Neural cell (in vitro differentiated cells): ENCODE results near the gene EFCAB11. TPM values are rescaled to one million over a fixed set of nuclear protein-coding genes. Genes with fewer than 3 reads are reported as not detected.

Source experiments
- H2AFZ ChIP-seq: fragments of 200-600, 300-800 bp; sonication (generic), shearing (Covaris generic); 2 replicates; pipeline ENCODE4 v1.6.0; 2014; ENCODE audit warnings: low read depth, mild to moderate bottlenecking, antibody characterized with exemption, low read length, moderate library complexity
- H3F3A ChIP-seq: fragments of 200-600 bp; shearing (Covaris generic); 2 replicates; pipeline ENCODE4 v1.6.1; 2016; ENCODE audit warnings: mild to moderate bottlenecking, moderate library complexity, mixed read lengths, antibody characterized with exemption, low read length; ENCODE audit not compliant: insufficient read depth, poor library complexity, severe bottlenecking
- H3K27ac ChIP-seq: fragments of 200-600, 300-800 bp; sonication (generic), shearing (Covaris generic); 2 replicates; pipeline ENCODE4 v1.5.1; 2014; ENCODE audit warnings: mild to moderate bottlenecking, low read length, moderate library complexity
- H3K27me3 ChIP-seq: fragments of 300-800, 200-600 bp; sonication (generic), shearing (Covaris generic); 2 replicates; pipeline ENCODE4 v1.6.0; 2014; ENCODE audit warnings: mild to moderate bottlenecking, low read depth, low read length, moderate library complexity; ENCODE audit not compliant: insufficient read depth
- H3K36me3 ChIP-seq: fragments of 300-800, 200-600 bp; sonication (generic), shearing (Covaris generic); 2 replicates; pipeline ENCODE4 v1.5.1; 2014; ENCODE audit warnings: mild to moderate bottlenecking, antibody characterized with exemption, low read length, moderate library complexity; ENCODE audit not compliant: insufficient read depth
- H3K4me2 ChIP-seq: fragments of 300-800, 200-600 bp; sonication (generic), shearing (Covaris generic); 2 replicates; pipeline ENCODE4 v1.6.0; 2014; ENCODE audit warnings: mild to moderate bottlenecking, low read length
- H3K4me3 ChIP-seq: fragments of 300-800, 200-600 bp; sonication (generic), shearing (Covaris generic); 2 replicates; pipeline ENCODE4 v1.5.1; 2014; ENCODE audit warnings: mild to moderate bottlenecking, low read length, moderate library complexity
- H3K79me2 ChIP-seq: fragments of 200-600 bp; shearing (Covaris generic); replicated peaks from 2 replicates; pipeline ENCODE4 v1.6.0; 2014; ENCODE audit warnings: mild to moderate bottlenecking, low read length, moderate library complexity; ENCODE audit not compliant: insufficient read depth
- H3K9ac ChIP-seq: fragments of 300-800, 200-600 bp; sonication (generic), shearing (Covaris generic); 2 replicates; pipeline ENCODE4 v1.6.1; 2016; ENCODE audit warnings: mild to moderate bottlenecking, low read length, mixed read lengths
- H3K9me2 ChIP-seq: fragments of 200-600 bp; shearing (Covaris generic); 2 replicates; pipeline ENCODE4 v1.6.1; 2016; ENCODE audit warnings: mild to moderate bottlenecking, low read length, mixed read lengths; ENCODE audit not compliant: insufficient read depth
- H3K9me3 ChIP-seq: fragments of 200-600, 300-800 bp; sonication (generic), shearing (Covaris generic); 2 replicates; pipeline ENCODE4 v1.6.1; 2016; ENCODE audit warnings: mild to moderate bottlenecking, mixed run types, low read length, moderate library complexity, mixed read lengths
- H4K20me1 ChIP-seq: fragments of 200-600 bp; shearing (Covaris generic); 2 replicates; pipeline ENCODE4 v1.6.1; 2016; ENCODE audit warnings: mild to moderate bottlenecking, mixed run types; ENCODE audit not compliant: insufficient read depth
- EP300 ChIP-seq: fragments of 450-650 bp; conservative IDR thresholded peaks from 2 replicates; pipeline ENCODE4 v1.6.1; 2014; ENCODE audit warnings: antibody characterized with exemption, mild to moderate bottlenecking, moderate library complexity; ENCODE audit not compliant: poor library complexity, severe bottlenecking
- EZH2 ChIP-seq: fragments of 200-600, 300-800 bp; shearing (Covaris generic), sonication (generic); IDR thresholded peaks from 2 replicates; pipeline ENCODE4 v1.6.1; 2014; ENCODE audit warnings: antibody characterized with exemption, low read length, borderline replicate concordance, mild to moderate bottlenecking; ENCODE audit not compliant: insufficient read depth, poor library complexity, severe bottlenecking
- MXI1 ChIP-seq: fragments of 450-650 bp; conservative IDR thresholded peaks from 2 replicates; pipeline ENCODE4 v1.6.1; 2014; ENCODE audit warnings: antibody characterized with exemption, mild to moderate bottlenecking; ENCODE audit not compliant: poor library complexity, severe bottlenecking
- POLR2AphosphoS5 ChIP-seq: IDR thresholded peaks from 2 replicates; pipeline ENCODE4 v1.6.1; 2012
- RAD21 ChIP-seq: fragments of 450-650 bp; conservative IDR thresholded peaks from 2 replicates; pipeline ENCODE4 v1.6.1; 2014; ENCODE audit warnings: antibody characterized with exemption, mild to moderate bottlenecking, moderate library complexity
- REST ChIP-seq: IDR thresholded peaks from 2 replicates; pipeline ENCODE4 v1.6.1; 2012; ENCODE audit warnings: borderline replicate concordance
- SMC3 ChIP-seq: fragments of 450-650 bp; conservative IDR thresholded peaks from 2 replicates; pipeline ENCODE4 v1.6.1; 2014; ENCODE audit warnings: antibody characterized with exemption, mild to moderate bottlenecking, moderate library complexity; ENCODE audit not compliant: poor library complexity
- TAF1 ChIP-seq: IDR thresholded peaks from 2 replicates; pipeline ENCODE4 v1.6.1; 2012; ENCODE audit warnings: low read depth
- polyA plus RNA-seq: library from polyadenylated mRNA; depleted of rRNA; stranded (reverse); fragments of >200 nt; gene quantifications from 2 replicates; pipeline ENCODE4 v1.2.3, GENCODE V29; 2014
- TF ChIP-seq, protein P1 (sequence below): fragments of 450-650 bp; IDR thresholded peaks from 2 replicates; pipeline ENCODE4 v1.5.1; 2014; ENCODE audit warnings: antibody characterized with exemption, mild to moderate bottlenecking, moderate library complexity; ENCODE audit not compliant: poor library complexity, severe bottlenecking

EFCAB11 gene
- polyA plus RNA-seq, 1 donor from 2014 or later, result 7.9 TPM

GRCh38 chr14:89746654-89747053 is 207.9 kb downstream of the EFCAB11 start:
- Histone ChIP-seq H3K9ac (no peak overlapping the region), H2AFZ (no peak overlapping the region), H3K36me3 (no peaks in the 10 kb centered on the region), H3F3A (no peaks in the 10 kb centered on the region), H3K27ac (peak overlapping the region; percentile 68), H3K4me2 (no peak overlapping the region), H4K20me1 (no peaks in the 10 kb centered on the region), H3K9me3 (peaks cover 3% of the 10 kb centered on the region), H3K4me3 (peak overlapping the region; percentile 40), H3K9me2 (no peaks in the 10 kb centered on the region), H3K27me3 (no peaks in the 10 kb centered on the region), H3K79me2 (no peaks in the 10 kb centered on the region)
- TF ChIP-seq POLR2AphosphoS5 (no peak), REST (no peak), EZH2 (no peak), EP300 (no peak), MXI1 (no peak)

DNA sequence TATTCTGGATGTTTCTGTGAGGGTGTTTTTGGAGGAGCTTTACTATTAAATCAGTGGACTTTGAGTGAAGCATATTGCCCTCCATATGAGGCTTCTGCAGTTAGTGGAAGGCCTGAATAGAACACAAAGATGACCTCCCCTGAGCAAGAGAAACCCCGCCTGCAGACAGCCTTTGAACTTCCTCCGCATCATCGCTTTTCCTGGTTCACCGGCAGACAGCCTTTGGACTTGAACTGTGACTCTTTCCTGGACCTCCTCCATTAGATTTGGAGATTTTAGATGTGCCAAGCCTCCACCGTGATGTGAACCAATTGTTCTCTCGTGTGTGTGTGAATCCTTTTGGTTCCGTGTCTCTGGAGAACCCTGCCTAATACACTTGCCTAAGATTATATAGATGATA is 208.4 kb downstream of the EFCAB11 start:
- peak overlapping the region; percentile 40 for H3K4me3 ChIP-seq
- TF ChIP-seq RAD21, result no peak
- no peak for TF ChIP-seq TAF1
- TF ChIP-seq, protein P1, sequence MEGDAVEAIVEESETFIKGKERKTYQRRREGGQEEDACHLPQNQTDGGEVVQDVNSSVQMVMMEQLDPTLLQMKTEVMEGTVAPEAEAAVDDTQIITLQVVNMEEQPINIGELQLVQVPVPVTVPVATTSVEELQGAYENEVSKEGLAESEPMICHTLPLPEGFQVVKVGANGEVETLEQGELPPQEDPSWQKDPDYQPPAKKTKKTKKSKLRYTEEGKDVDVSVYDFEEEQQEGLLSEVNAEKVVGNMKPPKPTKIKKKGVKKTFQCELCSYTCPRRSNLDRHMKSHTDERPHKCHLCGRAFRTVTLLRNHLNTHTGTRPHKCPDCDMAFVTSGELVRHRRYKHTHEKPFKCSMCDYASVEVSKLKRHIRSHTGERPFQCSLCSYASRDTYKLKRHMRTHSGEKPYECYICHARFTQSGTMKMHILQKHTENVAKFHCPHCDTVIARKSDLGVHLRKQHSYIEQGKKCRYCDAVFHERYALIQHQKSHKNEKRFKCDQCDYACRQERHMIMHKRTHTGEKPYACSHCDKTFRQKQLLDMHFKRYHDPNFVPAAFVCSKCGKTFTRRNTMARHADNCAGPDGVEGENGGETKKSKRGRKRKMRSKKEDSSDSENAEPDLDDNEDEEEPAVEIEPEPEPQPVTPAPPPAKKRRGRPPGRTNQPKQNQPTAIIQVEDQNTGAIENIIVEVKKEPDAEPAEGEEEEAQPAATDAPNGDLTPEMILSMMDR, result no peak
- TF ChIP-seq MXI1, result no peak
- no peak for TF ChIP-seq EP300
- no peak for TF ChIP-seq EZH2
- TF ChIP-seq SMC3, result no peak
- no peak for TF ChIP-seq POLR2AphosphoS5
- TF ChIP-seq REST, result no peak

More for the DNA sequence above, 208.4 kb downstream of the EFCAB11 start:
- H3K4me2 ChIP-seq, result no peak overlapping the region
- H3K27me3 ChIP-seq, result no peaks in the 10 kb centered on the region
- peaks cover 3% of the 10 kb centered on the region for H3K9me3 ChIP-seq
- no peaks in the 10 kb centered on the region for H3K9me2 ChIP-seq
- H3F3A ChIP-seq, result no peaks in the 10 kb centered on the region
- no peak overlapping the region for H2AFZ ChIP-seq
- H3K79me2 ChIP-seq, result no peaks in the 10 kb centered on the region
- H3K27ac ChIP-seq, result peak overlapping the region; percentile 68
- H3K9ac ChIP-seq, result no peak overlapping the region
- no peaks in the 10 kb centered on the region for H4K20me1 ChIP-seq
- no peaks in the 10 kb centered on the region for H3K36me3 ChIP-seq

Other genes with a start within 250 kb of the EFCAB11 start
- 29.1 and 45.1 TPM in 2 replicates for gene TDP1, start 1.2 kb upstream of the EFCAB11 start, polyA plus RNA-seq
- 0.11 TPM in 1 of 2 replicates, not detected in the other for gene KCNK13, start 107.3 kb upstream of the EFCAB11 start, polyA plus RNA-seq